Astrocyte (in vitro differentiated cells and primary cell): ENCODE data around the gene CDK6.

Experiments used
- EZH2 ChIP-seq: IDR thresholded peaks from 2 replicates; pipeline ENCODE4 v1.6.1; 2012; ENCODE audit warnings: mild to moderate bottlenecking, low read length, inconsistent platforms; ENCODE audit not compliant: insufficient read depth
- TF ChIP-seq, protein P1 (sequence below): IDR thresholded peaks from 2 replicates; pipeline ENCODE4 v1.5.1; 2011; ENCODE audit warnings: low read depth, mild to moderate bottlenecking, inconsistent platforms, low read length, moderate library complexity; ENCODE audit not compliant: insufficient read depth

DNA sequence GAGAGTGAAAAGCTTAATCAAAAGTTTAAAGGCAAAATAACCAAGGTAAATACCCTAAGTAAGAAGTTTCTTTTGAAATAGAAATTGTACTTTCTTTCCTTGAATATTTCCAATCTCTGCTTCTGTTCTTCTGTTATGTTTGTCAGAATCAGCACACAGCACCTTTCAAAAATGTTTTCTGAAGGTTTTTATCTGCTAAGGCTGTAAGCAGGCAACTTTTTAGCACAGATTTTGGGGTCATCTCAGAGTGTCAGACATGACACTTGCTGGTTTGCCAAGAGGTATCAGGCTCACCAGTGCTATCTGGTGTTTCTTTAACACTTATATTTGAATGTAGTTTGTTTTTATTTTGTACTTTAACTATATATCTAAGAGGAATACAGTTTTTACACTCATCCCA, 94.2 kb downstream of the CDK6 start:
- TF ChIP-seq, protein P1, sequence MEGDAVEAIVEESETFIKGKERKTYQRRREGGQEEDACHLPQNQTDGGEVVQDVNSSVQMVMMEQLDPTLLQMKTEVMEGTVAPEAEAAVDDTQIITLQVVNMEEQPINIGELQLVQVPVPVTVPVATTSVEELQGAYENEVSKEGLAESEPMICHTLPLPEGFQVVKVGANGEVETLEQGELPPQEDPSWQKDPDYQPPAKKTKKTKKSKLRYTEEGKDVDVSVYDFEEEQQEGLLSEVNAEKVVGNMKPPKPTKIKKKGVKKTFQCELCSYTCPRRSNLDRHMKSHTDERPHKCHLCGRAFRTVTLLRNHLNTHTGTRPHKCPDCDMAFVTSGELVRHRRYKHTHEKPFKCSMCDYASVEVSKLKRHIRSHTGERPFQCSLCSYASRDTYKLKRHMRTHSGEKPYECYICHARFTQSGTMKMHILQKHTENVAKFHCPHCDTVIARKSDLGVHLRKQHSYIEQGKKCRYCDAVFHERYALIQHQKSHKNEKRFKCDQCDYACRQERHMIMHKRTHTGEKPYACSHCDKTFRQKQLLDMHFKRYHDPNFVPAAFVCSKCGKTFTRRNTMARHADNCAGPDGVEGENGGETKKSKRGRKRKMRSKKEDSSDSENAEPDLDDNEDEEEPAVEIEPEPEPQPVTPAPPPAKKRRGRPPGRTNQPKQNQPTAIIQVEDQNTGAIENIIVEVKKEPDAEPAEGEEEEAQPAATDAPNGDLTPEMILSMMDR: no peak
- no peak for TF ChIP-seq EZH2
